Large intestine (tissue), 3 donors: Measurements from ENCODE around the gene KRTAP5-10. TPM values are rescaled to one million over a fixed set of nuclear protein-coding genes. Genes with fewer than 3 reads are reported as not detected.
"Not testable (repeated sequence)": the region's sequence is repeated elsewhere in the genome, so short reads cannot be mapped to it uniquely, and the experiment has no call there.

Source experiments
- DNase-seq, 2 donors: peaks; one replicate each; pipeline versions ENCODE4 v3.0.0 to v3.0.0-alpha.2; 2013
- H3K27ac ChIP-seq: one replicate; pipeline ENCODE4 v1.5.1; 2013; ENCODE audit warnings: low read length
- H3K27me3 ChIP-seq: 2 replicates; pipeline ENCODE4 v1.6.1; 2013; ENCODE audit warnings: low read length; ENCODE audit not compliant: control insufficient read depth, insufficient read depth
- H3K36me3 ChIP-seq: 2 replicates; pipeline ENCODE4 v1.6.1; 2013; ENCODE audit warnings: low read length; ENCODE audit not compliant: control insufficient read depth, insufficient read depth
- H3K4me1 ChIP-seq: one replicate; pipeline ENCODE4 v1.6.1; 2013; ENCODE audit warnings: low read length; ENCODE audit not compliant: control insufficient read depth, insufficient read depth
- H3K4me3 ChIP-seq: one replicate; pipeline ENCODE4 v1.5.1; 2013; ENCODE audit warnings: low read length
- H3K9me3 ChIP-seq: one replicate; pipeline ENCODE4 v1.6.1; 2013; ENCODE audit warnings: mild to moderate bottlenecking, low read depth, low read length, moderate library complexity; ENCODE audit not compliant: control insufficient read depth
- WGBS: methylation state at CpG from one replicate; pipeline ENCODE4 v1.1.5; 2013; ENCODE audit warnings: low lambda C conversion rate; ENCODE audit not compliant: insufficient coverage; 5-methylcytosine and 5-hydroxymethylcytosine counted together
- polyA plus RNA-seq: library from polyadenylated mRNA; unstranded; fragments of 120-200 nt; gene quantifications from one replicate; pipeline ENCODE4 v1.2.1, GENCODE V29; 2013

The KRTAP5-10 gene
- polyA plus RNA-seq, 1 donor, result 0.19 TPM

GRCh38 chr11:71557257-71557656 lies 8.1 kb upstream of the KRTAP5-10 start:
- H3K4me3 ChIP-seq, result no peak overlapping the region
- H3K4me1 ChIP-seq, result no peaks in the 10 kb centered on the region
- H3K27ac ChIP-seq, result no peak overlapping the region
- no peaks in the 10 kb centered on the region for H3K36me3 ChIP-seq
- DNase-seq, result no peak
- no peaks in the 10 kb centered on the region for H3K9me3 ChIP-seq
- H3K27me3 ChIP-seq, result no peaks in the 10 kb centered on the region

GRCh38 chr11:71558996-71559395 lies 6.4 kb upstream of the KRTAP5-10 start:
- Histone ChIP-seq H3K36me3 (no peaks in the 10 kb centered on the region), H3K9me3 (no peaks in the 10 kb centered on the region), H3K4me3 (no peak overlapping the region), H3K27ac (no peak overlapping the region), H3K27me3 (no peaks in the 10 kb centered on the region), H3K4me1 (no peaks in the 10 kb centered on the region)
- WGBS, result no CpG with 5 or more reads among the region's 1 CpG
- no peak for DNase-seq

GRCh38 chr11:71562120-71562519 lies 3.2 kb upstream of the KRTAP5-10 start:
- Histone ChIP-seq H3K4me3 (no peak overlapping the region), H3K27ac (no peak overlapping the region), H3K4me1 (no peaks in the 10 kb centered on the region), H3K27me3 (no peaks in the 10 kb centered on the region), H3K36me3 (no peaks in the 10 kb centered on the region), H3K9me3 (no peaks in the 10 kb centered on the region)
- DNase-seq, result no peak

GRCh38 chr11:71563406-71563805 lies 2.0 kb upstream of the KRTAP5-10 start:
- WGBS, result 33% methylated on average over 6 of the region's 8 CpGs
- Histone ChIP-seq H3K4me3 (no peak overlapping the region), H3K9me3 (no peaks in the 10 kb centered on the region), H3K4me1 (no peaks in the 10 kb centered on the region), H3K27me3 (no peaks in the 10 kb centered on the region), H3K27ac (no peak overlapping the region), H3K36me3 (no peaks in the 10 kb centered on the region)
- DNase-seq, result peak; percentile 42 to 53

GRCh38 chr11:71564430-71564829 lies 933 bp upstream of the KRTAP5-10 start:
- H3K27ac ChIP-seq, result no peak overlapping the region
- no peak overlapping the region for H3K4me3 ChIP-seq
- H3K27me3 ChIP-seq, result no peaks in the 10 kb centered on the region
- peak in 1 of 2 donors; percentile 24 for DNase-seq
- WGBS, result no CpG with 5 or more reads among the region's 4 CpGs
- no peaks in the 10 kb centered on the region for H3K36me3 ChIP-seq
- H3K9me3 ChIP-seq, result no peaks in the 10 kb centered on the region
- no peaks in the 10 kb centered on the region for H3K4me1 ChIP-seq

GRCh38 chr11:71566081-71566620 lies 788 bp downstream of the KRTAP5-10 start:
- no CpG with 5 or more reads among the region's 10 CpGs for WGBS
- DNase-seq, result no peak
- Histone ChIP-seq H3K4me1 (no peaks in the 10 kb centered on the region), H3K9me3 (no peaks in the 10 kb centered on the region), H3K27ac (no peak overlapping the region), H3K27me3 (no peaks in the 10 kb centered on the region), H3K4me3 (no peak overlapping the region), H3K36me3 (no peaks in the 10 kb centered on the region)

GRCh38 chr11:71566626-71567599 lies 1.6 kb downstream of the KRTAP5-10 start:
- not testable (repeated sequence) for H3K9me3 ChIP-seq, H3K27ac ChIP-seq, H3K27me3 ChIP-seq, H3K4me1 ChIP-seq, H3K36me3 ChIP-seq, DNase-seq, H3K4me3 ChIP-seq
- no CpG with 5 or more reads among the region's 21 CpGs for WGBS

- DNase-seq, H3K36me3 ChIP-seq: not testable (repeated sequence)
- WGBS, result 67% methylated on average over 1 of the region's 8 CpGs
These were observed 2.3 kb downstream of the KRTAP5-10 start for GRCh38 chr11:71567633-71568032.

GRCh38 chr11:71568704-71569349 lies 3.5 kb downstream of the KRTAP5-10 start:
- no CpG with 5 or more reads among the region's 8 CpGs for WGBS
- Histone ChIP-seq H3K4me3 (no peak overlapping the region), H3K27ac (no peak overlapping the region), H3K4me1 (peaks cover 2% of the 10 kb centered on the region), H3K36me3 (no peaks in the 10 kb centered on the region), H3K9me3 (no peaks in the 10 kb centered on the region), H3K27me3 (no peaks in the 10 kb centered on the region)
- DNase-seq, result no peak

More at GRCh38 chr11:71567633-71568032, 2.3 kb downstream of the KRTAP5-10 start:
- not testable (repeated sequence) for H3K27me3 ChIP-seq, H3K4me1 ChIP-seq, H3K4me3 ChIP-seq, H3K9me3 ChIP-seq, H3K27ac ChIP-seq

- no CpG with 5 or more reads among the region's 39 CpGs for WGBS
- not testable (repeated sequence) for H3K36me3 ChIP-seq, H3K27ac ChIP-seq, H3K4me1 ChIP-seq, H3K4me3 ChIP-seq, H3K27me3 ChIP-seq, H3K9me3 ChIP-seq, DNase-seq
These were observed 5.9 kb downstream of the KRTAP5-10 start for GRCh38 chr11:71571101-71571850.
